Stimulated activated naive B cell treated with anti-CD40 and anti-IgM and Interleukin-4, amounts not matched to agents 10 μg/mL and 1 μg/mL and 100 μg/mL, for 72 hours (primary cell): ENCODE measurements around the gene ITK.
"Not testable (repeated sequence)": the region's sequence is repeated elsewhere in the genome, so short reads cannot be mapped to it uniquely, and the experiment has no call there.

Source experiments
- ATAC-seq, 2 donors: fragments of 150-1000 bp; cut with Tn5 transposase; replicated peaks; 2 replicates each; pipeline ENCODE4 v1.10.0; 2021; ENCODE audit warnings: moderate library complexity in 1 of 2
- DNase-seq: peaks from one replicate; pipeline ENCODE4 v3.0.0; 2021
- H3K27ac Mint-ChIP-seq: one replicate; pipeline ENCODE4 v1.8.0; 2022; ENCODE audit warnings: mild to moderate bottlenecking, mixed read lengths
- H3K27me3 Mint-ChIP-seq, 2 donors: one replicate each; pipeline ENCODE4 v1.8.0; 2022; ENCODE audit warnings: mixed read lengths in 2 of 2
- H3K36me3 Mint-ChIP-seq, 2 donors: one replicate each; pipeline ENCODE4 v1.8.0; 2022; ENCODE audit warnings: mixed read lengths in 2 of 2, mild to moderate bottlenecking in 1 of 2
- H3K4me1 Mint-ChIP-seq, 2 donors: one replicate each; pipeline ENCODE4 v1.8.0; 2022; ENCODE audit warnings: mixed read lengths in 2 of 2, mild to moderate bottlenecking in 1 of 2
- H3K4me3 Mint-ChIP-seq, 2 donors: one replicate each; pipeline ENCODE4 v1.8.0; 2022; ENCODE audit warnings: mild to moderate bottlenecking in 2 of 2, mixed read lengths in 2 of 2, moderate library complexity in 1 of 2
- H3K9me3 Mint-ChIP-seq, 2 donors: one replicate each; pipeline ENCODE4 v1.8.0; 2022; ENCODE audit warnings: mixed read lengths in 2 of 2, mild to moderate bottlenecking in 1 of 2

The ITK gene

DNA sequence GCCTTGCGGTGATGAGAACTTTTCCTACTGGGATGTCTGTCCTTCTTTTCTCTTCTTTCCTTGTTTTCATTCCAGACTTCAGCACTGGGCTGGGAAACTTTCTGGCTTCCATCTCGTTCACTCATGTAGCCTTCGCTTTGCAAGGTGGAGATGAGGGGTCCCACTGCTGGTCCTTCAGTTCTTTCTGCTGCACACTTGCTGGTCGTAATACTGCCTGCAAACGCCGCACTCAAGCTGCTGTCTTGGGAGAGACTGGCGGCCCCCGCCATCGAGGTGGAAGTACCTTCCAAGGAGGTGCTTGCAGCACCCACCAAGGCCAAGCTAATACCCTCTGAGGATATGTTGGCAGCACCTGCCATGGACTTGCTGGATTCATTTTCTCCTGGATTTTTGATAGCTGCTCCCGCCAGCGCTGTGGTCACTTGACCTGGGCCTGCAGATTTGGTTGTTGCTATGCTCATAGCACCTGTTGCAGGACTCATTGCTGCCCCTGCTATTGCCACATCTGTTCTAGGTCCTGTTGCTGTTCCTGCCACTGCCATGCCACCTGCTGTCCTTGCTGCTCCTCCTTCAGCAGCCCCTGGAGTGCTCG, 17.6 kb upstream of the ITK start:
- Mint-ChIP-seq H3K36me3 (no peaks in the 10 kb centered on the region), H3K27me3 (no peaks in the 10 kb centered on the region), H3K4me3 (no peak overlapping the region), H3K27ac (peak overlapping the region; percentile 56), H3K9me3 (no peaks in the 10 kb centered on the region), H3K4me1 (peaks cover 15 to 22% of the 10 kb centered on the region in 2 donors)
- ATAC-seq = no peak
- DNase-seq = no peak

DNA sequence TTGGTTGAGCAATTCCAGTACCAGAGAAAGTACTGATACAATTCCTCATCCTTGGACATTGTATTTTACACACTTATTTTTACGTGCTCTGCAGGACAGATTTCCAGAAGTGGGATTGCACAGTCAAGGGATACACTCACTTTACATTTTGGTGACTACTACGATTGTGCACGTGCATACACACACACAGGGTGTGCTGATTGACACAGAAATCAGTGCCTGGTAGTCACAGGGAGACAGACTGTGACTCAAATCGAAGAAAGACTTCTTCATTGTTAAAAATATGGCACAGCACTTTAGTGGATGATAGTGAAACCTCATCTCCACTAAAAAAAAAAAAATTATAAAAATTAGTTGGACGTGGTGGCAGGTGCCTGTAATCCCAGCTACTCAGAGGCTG, 16.1 kb upstream of the ITK start:
- Mint-ChIP-seq H3K4me3 (no peak overlapping the region), H3K4me1 (peaks cover 18 to 22% of the 10 kb centered on the region in 2 donors), H3K9me3 (no peaks in the 10 kb centered on the region), H3K36me3 (no peaks in the 10 kb centered on the region), H3K27me3 (no peaks in the 10 kb centered on the region), H3K27ac (no peak overlapping the region)
- no peak for ATAC-seq
- DNase-seq = no peak

DNA sequence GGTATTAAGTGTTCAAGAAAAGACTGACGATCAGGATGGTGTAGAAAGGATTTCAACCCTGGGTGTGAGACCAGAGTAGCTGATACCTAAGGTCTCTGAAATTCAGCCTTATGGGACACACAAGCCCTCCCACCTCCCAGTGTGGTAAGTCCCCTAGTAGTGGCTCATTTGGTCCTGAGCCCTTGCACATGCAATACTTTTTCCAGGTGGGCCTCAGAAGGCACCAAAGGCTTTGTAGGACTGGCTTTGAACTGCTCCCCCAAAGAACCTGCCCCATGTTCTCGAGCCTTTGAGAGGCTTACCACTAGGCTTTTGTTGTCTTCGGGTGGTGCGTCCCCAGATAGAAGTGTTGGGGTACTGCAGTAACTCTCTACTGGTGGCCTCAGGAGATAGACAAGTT, 15.4 kb upstream of the ITK start:
- peaks cover under 1 to 1% of the 10 kb centered on the region in 2 donors for H3K9me3 Mint-ChIP-seq
- no peak overlapping the region for H3K4me3 Mint-ChIP-seq
- DNase-seq (no peak), ATAC-seq (no peak)
- H3K27me3 Mint-ChIP-seq = no peaks in the 10 kb centered on the region
- no peak overlapping the region for H3K27ac Mint-ChIP-seq
- H3K36me3 Mint-ChIP-seq = peaks cover 3 to 4% of the 10 kb centered on the region in 2 donors
- peaks cover 16% of the 10 kb centered on the region in 2 donors for H3K4me1 Mint-ChIP-seq

GRCh38 chr5:157165668-157166067, 15.0 kb upstream of the ITK start:
- peaks cover 16 to 20% of the 10 kb centered on the region in 2 donors for H3K4me1 Mint-ChIP-seq
- H3K36me3 Mint-ChIP-seq = peaks cover 7 to 8% of the 10 kb centered on the region in 2 donors
- DNase-seq (no peak), ATAC-seq (no peak)
- peaks cover 5% of the 10 kb centered on the region in 2 donors for H3K9me3 Mint-ChIP-seq
- H3K4me3 Mint-ChIP-seq = no peak overlapping the region
- peak overlapping the region; percentile 60 for H3K27ac Mint-ChIP-seq
- H3K27me3 Mint-ChIP-seq = no peaks in the 10 kb centered on the region

DNA sequence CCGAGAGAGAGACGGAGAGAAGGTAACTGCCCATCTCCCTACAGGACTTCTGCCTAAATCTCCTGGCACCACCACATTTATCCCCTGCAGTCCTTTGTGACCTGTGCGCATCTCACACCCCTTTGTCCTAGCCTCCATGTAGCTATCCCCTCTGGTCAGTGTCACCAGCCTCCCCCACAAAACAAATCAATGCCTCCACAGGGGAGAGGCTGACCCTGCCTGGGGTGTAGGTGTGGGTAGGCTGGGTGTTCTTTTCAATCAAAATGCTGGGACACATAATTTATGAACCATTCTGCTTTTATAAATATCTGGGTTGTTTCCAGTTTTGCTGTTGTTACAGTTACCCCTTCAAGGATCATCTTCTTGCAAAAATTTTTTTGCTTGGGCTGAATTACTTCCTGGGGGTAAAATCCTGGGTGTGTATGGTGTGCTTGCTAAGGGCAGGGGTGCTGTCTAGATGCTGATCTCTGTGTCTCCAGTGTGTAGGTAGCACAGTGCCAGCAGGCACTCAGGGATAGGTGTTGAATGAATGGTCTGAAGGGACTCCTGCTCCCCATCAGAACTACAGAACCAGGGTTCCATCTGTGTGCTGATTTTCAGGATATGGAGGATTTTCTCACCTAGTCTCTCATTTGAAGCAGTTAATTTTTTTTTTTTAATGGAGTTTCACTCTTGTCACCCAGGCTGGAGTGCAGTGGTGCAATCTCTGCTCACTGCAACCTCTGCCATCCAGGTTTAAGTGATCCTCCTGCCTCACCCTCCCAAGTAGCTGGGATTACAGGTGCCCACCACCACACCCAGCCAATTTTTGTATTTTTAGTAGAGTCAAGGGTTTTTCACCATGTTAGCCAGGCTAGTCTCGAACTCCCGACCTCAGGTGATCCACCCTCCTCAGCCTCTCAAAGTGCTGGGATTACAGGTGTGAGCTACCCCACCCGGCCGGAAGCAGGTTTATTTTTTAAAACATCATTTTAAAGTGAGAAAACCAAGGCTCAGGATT, 14.1 kb upstream of the ITK start, which contains the start of gene GARIN3:
Gene GARIN3, minus strand, starts transcription at position 51 of the 1,000 bp plus-strand sequence. CDS start 96 bp downstream, outside the sequence.
- Mint-ChIP-seq H3K27ac (peak within 1 kb of the TSS; percentile 60), H3K9me3 (peaks cover 9 to 11% of the 10 kb centered on the region in 2 donors), H3K4me3 (no peak within 1 kb of the TSS), H3K27me3 (no peaks in the 10 kb centered on the region), H3K36me3 (peaks cover 8 to 12% of the 10 kb centered on the region in 2 donors), H3K4me1 (peaks cover 24 to 27% of the 10 kb centered on the region in 2 donors)
- DNase-seq (no peak), ATAC-seq (no peak)

DNA sequence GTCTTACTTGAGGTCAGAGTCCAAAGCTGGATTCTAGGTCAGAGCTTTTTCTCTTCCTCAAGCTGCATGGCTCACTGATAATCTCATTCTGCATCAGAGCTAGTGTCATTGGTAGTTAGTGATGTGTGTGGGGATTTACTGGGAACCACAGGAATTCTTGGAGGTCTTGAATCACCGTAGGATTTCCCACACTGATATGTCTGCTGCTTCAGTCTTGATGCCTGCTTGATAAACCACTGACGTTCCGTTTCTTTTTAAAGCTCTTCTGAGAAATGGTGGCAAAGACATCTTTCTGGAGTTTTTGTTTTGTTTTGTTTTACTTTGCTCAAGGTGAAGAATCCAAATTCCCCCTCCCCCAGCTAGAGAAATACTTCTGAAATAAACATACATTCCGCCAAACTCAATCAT, 13.4 kb upstream of the ITK start:
- peaks cover 9 to 11% of the 10 kb centered on the region in 2 donors for H3K9me3 Mint-ChIP-seq
- ATAC-seq (peak; percentile 52 to 84), DNase-seq (peak; percentile 7)
- H3K36me3 Mint-ChIP-seq = peaks cover 8 to 12% of the 10 kb centered on the region in 2 donors
- H3K27ac Mint-ChIP-seq = peak overlapping the region; percentile 69
- peak overlapping the region in 1 of 2 donors; percentile 26 for H3K4me3 Mint-ChIP-seq
- H3K27me3 Mint-ChIP-seq = no peaks in the 10 kb centered on the region
- H3K4me1 Mint-ChIP-seq = peaks cover 29 to 34% of the 10 kb centered on the region in 2 donors

- H3K27me3 Mint-ChIP-seq = no peaks in the 10 kb centered on the region
- H3K27ac Mint-ChIP-seq = peak overlapping the region; percentile 11
- H3K4me3 Mint-ChIP-seq = no peak overlapping the region
- DNase-seq (no peak), ATAC-seq (no peak)
- peaks cover 33 to 45% of the 10 kb centered on the region in 2 donors for H3K4me1 Mint-ChIP-seq
- H3K9me3 Mint-ChIP-seq = peaks cover 9 to 11% of the 10 kb centered on the region in 2 donors
- H3K36me3 Mint-ChIP-seq = peaks cover 8 to 12% of the 10 kb centered on the region in 2 donors
Observed at GRCh38 chr5:157168286-157168685, 12.4 kb upstream of the ITK start.

- Mint-ChIP-seq H3K4me3 (peak overlapping the region; percentile 54 to 58), H3K9me3 (peaks cover 9 to 11% of the 10 kb centered on the region in 2 donors), H3K4me1 (peaks cover 30 to 45% of the 10 kb centered on the region in 2 donors), H3K36me3 (peaks cover 8 to 12% of the 10 kb centered on the region in 2 donors), H3K27ac (peak overlapping the region; percentile 90), H3K27me3 (no peaks in the 10 kb centered on the region)
- ATAC-seq (peak; percentile 99 to 100), DNase-seq (peak; percentile 85)
Observed at GRCh38 chr5:157172403-157172802, 8.2 kb upstream of the ITK start.

GRCh38 chr5:157175071-157175612, 5.5 kb upstream of the ITK start:
- Mint-ChIP-seq H3K9me3 (peaks cover 9 to 10% of the 10 kb centered on the region in 2 donors), H3K27me3 (no peaks in the 10 kb centered on the region), H3K27ac (peak overlapping the region; percentile 57), H3K4me1 (peaks cover 26 to 47% of the 10 kb centered on the region in 2 donors), H3K36me3 (peaks cover 6 to 9% of the 10 kb centered on the region in 2 donors), H3K4me3 (no peak overlapping the region)
- no peak for ATAC-seq
- no peak for DNase-seq

GRCh38 chr5:157177953-157178352, 2.7 kb upstream of the ITK start:
- H3K4me1 Mint-ChIP-seq = peaks cover 12 to 21% of the 10 kb centered on the region in 2 donors
- H3K27me3 Mint-ChIP-seq = no peaks in the 10 kb centered on the region
- no peaks in the 10 kb centered on the region for H3K9me3 Mint-ChIP-seq
- H3K27ac Mint-ChIP-seq = no peak overlapping the region
- DNase-seq = no peak
- H3K4me3 Mint-ChIP-seq = no peak overlapping the region
- no peak for ATAC-seq
- no peaks in the 10 kb centered on the region for H3K36me3 Mint-ChIP-seq

GRCh38 chr5:157178966-157179365, 1.7 kb upstream of the ITK start:
- no peak overlapping the region for H3K4me3 Mint-ChIP-seq
- ATAC-seq = no peak
- no peak overlapping the region for H3K27ac Mint-ChIP-seq
- H3K27me3 Mint-ChIP-seq = no peaks in the 10 kb centered on the region
- H3K9me3 Mint-ChIP-seq = no peaks in the 10 kb centered on the region
- peaks cover 9 to 18% of the 10 kb centered on the region in 2 donors for H3K4me1 Mint-ChIP-seq
- H3K36me3 Mint-ChIP-seq = no peaks in the 10 kb centered on the region
- DNase-seq = no peak

DNA sequence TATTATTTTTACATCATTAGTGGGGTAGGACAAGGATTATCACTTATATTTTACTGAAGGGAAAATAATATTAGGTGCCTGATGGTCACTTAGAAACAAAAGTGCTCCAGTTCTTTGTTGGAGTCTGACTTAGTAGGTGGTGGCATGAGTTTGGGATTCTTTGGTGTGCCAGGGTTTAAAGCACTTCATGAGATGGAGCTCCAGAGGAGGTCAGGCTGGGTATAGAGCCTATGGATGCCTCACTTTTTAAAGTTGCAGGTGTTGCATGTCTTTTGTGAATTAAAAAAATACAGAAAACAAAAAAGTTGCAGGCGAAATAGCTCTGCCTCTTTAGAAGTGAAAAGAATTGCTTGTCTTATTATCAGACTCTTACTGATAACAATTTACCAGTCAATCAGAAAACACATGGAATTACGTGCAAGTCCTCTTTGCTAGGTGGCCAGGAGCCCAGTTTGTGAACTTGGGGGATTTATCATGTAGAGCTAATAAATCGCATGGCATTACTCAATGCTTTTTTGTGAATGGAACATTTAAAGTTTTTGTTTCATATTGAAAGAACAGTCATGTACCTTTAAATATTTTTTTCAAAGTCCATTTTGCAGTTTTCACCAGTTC, 1.6 kb downstream of the ITK start:
- H3K9me3 Mint-ChIP-seq = no peaks in the 10 kb centered on the region
- peaks cover 3 to 6% of the 10 kb centered on the region in 2 donors for H3K4me1 Mint-ChIP-seq
- H3K36me3 Mint-ChIP-seq = no peaks in the 10 kb centered on the region
- peaks cover 5% of the 10 kb centered on the region in 2 donors for H3K27me3 Mint-ChIP-seq
- ATAC-seq (no peak), DNase-seq (no peak)
- no peak overlapping the region for H3K27ac Mint-ChIP-seq
- no peak overlapping the region for H3K4me3 Mint-ChIP-seq

- no peaks in the 10 kb centered on the region for H3K36me3 Mint-ChIP-seq
- no peak for ATAC-seq
- no peaks in the 10 kb centered on the region for H3K4me1 Mint-ChIP-seq
- peaks cover 5% of the 10 kb centered on the region in 2 donors for H3K27me3 Mint-ChIP-seq
- no peaks in the 10 kb centered on the region for H3K9me3 Mint-ChIP-seq
- no peak overlapping the region for H3K4me3 Mint-ChIP-seq
- DNase-seq = no peak
- no peak overlapping the region for H3K27ac Mint-ChIP-seq
Observed at GRCh38 chr5:157184117-157184670, 3.6 kb downstream of the ITK start.

- not testable (repeated sequence) for H3K4me3 Mint-ChIP-seq, H3K36me3 Mint-ChIP-seq, H3K27ac Mint-ChIP-seq, H3K9me3 Mint-ChIP-seq, DNase-seq, ATAC-seq, H3K4me1 Mint-ChIP-seq, H3K27me3 Mint-ChIP-seq
Observed at GRCh38 chr5:157185122-157185521, 4.5 kb downstream of the ITK start.
